Uterus (tissue), 2 donors: ENCODE measurements around the gene HTR4.

Experiments
- CTCF ChIP-seq, 4 experiments: fragments of 200-600 bp in 2 of 4; fragments of 450-650 bp in 2 of 4; sonication (generic) in 2 of 4; IDR thresholded peaks; one replicate each; pipeline ENCODE4 v1.5.1; 2016 to 2019; ENCODE audit warnings: antibody characterized with exemption in 4 of 4, mild to moderate bottlenecking in 2 of 4, moderate library complexity in 1 of 4
- POLR2A ChIP-seq, 2 donors: fragments of 450-650 bp; IDR thresholded peaks; one replicate each; pipeline ENCODE4 v1.6.1; 2016; ENCODE audit warnings: antibody characterized with exemption in 2 of 2, mild to moderate bottlenecking in 1 of 2, moderate library complexity in 1 of 2

- no peak for TF ChIP-seq CTCF (IDR thresholded peaks at IDR 0.05)
- no peak for TF ChIP-seq POLR2A (IDR thresholded peaks at IDR 0.05)
Observed at GRCh38 chr5:148491793-148492184, 162.5 kb downstream of the HTR4 start.
